Activated CD4-positive, CD25-positive, alpha-beta regulatory T cell treated with anti-CD3 and anti-CD28 coated beads, Interleukin-2, amount 50 U/mL, for 24 hours (primary cell): Measurements from ENCODE around the gene CNKSR2.

Experiments
- ATAC-seq, 2 donors: fragments of 150-1000 bp; cut with Tn5 transposase; one replicate each; pipeline ENCODE4 v1.10.0; 2021; ENCODE audit warnings: mild to moderate bottlenecking in 1 of 2, moderate library complexity in 1 of 2

Gene CNKSR2

DNA sequence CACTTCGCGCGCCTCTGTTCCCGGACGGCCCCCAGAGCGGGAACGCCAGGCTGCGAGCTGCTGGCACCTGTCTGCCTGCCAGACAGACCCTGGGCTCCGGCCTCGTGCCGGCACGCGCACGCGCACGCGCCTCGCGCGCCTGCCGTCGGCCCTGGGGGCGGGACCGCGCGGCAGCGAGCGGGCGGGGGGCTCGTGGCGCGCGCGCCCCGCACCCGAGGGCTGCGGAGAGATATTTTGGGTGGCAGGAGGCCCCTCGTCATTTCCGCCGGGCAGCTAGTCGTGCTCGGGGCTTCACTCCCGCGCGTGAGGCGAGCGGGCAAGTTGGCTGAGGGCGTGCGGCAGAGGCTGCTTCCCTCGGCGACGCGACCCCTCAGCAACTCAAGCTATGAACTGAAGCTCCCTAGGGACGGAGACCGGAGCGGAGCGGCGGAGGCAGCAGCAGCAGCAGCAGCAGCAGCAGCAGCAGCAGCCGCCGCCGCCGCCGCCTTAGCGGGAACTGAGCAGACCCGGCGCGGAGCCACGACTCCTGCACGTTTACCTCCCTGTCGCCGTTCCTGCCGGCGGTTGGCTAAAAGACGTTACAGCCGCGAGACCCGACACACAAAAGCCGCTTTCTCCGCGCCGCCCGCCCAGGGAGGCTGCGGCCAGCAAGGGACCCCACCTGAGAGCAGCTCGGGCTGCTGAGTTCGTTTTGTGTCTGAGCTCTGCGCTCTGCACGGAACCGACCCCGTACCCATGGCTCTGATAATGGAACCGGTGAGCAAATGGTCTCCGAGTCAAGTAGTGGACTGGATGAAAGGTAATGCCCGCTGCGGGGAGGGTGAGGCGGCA is at the start of gene CNKSR2:
Gene CNKSR2, plus strand, starts transcription at position 256 of the 831 bp plus-strand sequence. Its CDS starts 480 bp downstream, at position 736.
- peak; percentile 74 to 82 for ATAC-seq

DNA sequence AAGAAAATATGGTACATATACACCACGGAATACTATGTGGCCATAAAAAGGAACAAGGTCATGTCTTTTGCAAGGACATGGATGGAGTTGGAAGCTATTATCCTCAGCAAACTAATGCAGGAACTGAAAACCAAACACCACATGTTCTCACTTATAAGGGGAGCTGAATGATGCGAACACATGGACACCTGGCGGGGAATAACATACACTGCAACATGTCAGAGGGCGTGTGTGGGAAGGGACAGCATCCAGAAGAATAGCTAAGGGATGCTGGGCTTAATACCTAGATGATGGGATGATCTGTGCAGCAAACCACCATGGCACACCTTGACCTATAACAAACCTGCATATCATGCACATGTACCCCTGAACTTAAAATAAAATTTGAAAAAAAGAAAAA is 19.5 kb upstream of the CNKSR2 start:
- no peak for ATAC-seq

DNA sequence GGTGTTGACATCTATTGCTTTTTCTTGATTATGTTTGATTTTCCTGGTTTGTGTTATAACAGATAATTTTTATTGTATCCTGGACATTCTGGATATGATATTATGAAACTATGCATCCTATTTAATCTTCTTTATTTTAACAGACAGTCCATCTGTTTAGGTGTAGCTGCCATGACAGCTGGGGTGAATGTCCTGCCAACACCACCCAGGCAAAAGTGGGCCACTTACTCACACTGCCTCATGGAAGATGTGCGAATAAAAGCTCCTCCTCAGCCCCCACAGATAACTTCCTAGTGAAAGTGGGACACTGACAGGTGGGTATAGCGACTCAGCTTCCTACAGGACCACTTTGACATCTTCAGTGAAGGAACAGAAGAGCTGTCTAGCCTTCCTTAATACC is 18.4 kb upstream of the CNKSR2 start:
- no peak for ATAC-seq

DNA sequence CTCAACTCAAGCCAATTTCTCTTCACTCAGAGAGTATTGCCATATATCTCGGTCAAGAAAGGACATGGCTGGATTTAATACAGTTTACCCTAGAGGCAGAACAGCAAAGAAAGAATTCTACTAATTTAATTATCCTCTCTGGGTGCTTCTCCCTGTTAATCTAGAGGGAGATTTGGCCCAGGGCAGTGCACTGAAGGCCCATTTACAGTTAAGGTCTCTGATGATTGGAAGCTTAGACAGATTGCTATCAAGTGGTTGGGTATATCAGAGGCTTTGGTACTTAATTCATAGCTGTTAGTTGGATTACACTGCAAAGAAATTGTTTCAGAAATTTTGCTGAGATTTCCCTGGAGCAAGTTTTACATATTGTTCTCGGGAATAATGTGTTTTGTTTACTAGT is 4.6 kb upstream of the CNKSR2 start:
- ATAC-seq = no peak

DNA sequence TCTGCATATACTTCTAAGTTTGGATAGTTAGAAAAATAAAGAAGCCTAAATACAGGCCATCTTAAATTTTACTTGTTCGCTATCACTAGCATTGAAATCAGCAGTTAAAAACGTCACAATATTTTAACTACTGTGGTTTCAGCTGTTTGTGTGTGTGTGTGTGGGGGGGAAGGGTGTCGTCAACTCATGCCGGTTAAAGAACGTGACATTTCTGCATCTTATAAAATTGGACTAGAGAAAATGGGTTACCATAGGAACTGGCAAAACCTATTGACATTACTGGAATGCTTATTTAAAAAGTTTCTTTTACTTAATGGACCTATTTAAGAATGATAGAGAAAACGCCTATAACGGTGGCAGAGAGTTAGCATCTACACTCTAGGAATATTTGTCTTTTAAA is 1.2 kb upstream of the CNKSR2 start:
- ATAC-seq = no peak

DNA sequence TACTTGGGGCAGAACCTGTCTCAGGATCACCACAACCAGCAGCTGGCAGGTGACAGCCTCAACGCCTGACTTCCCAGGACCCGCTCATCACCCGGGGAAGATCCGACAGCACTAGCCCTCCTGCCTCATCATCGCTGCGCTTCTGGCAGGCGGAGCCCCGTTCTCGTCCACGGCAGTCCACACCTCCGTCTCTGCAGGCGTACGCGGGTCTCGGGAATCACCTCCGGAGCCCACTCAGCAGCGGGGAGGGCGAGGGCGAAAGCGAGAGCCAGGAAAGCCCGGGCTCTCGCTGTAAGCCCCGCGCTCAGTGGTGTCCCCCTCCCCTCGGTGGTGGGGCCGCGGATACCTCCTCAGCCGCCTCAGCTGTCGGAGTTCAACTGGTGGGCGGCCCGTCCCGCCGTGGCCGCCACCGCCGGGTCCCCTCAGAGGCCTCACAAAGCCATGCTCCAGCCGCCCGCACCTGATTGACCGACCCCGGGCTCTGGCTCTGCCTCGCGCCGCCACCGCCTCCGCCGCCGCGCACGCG is 518 bp upstream of the CNKSR2 start:
- peak; percentile 33 to 37 for ATAC-seq

DNA sequence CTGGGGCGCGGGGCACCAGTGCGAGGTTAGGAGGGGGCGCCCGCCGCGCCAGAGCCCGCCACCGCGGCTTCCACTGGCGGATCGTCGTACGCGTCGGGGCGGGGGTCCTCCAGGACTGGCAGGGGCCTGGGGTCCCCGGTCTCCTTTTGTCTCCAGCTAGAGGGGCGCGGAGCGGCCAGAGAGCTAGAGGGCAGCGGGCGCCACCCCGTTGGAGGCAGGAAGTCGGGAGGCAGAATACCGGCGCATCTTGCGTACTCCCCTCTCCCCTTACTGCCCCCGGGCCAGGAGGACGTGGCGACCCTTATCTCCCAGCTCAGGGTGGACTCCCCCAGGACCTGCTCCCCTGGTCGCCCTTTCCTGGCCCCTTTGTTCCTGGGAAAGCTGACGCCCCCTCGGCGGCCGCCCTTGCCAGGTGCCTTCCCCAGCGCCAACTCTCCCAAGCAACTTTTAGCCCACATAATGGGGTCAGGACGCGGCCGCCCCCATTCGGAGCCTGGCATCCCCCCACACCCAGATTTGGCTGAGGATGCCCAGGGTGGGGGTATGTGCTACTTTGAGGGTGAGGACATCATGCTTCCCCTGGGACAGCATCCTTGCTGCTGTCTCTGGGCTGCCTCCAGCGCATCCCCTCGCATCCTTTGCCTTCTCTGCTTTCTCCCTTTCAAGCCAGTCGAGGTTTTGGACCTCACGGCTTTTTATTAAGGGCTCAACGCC is 933 bp downstream of the CNKSR2 start:
- ATAC-seq = no peak

DNA sequence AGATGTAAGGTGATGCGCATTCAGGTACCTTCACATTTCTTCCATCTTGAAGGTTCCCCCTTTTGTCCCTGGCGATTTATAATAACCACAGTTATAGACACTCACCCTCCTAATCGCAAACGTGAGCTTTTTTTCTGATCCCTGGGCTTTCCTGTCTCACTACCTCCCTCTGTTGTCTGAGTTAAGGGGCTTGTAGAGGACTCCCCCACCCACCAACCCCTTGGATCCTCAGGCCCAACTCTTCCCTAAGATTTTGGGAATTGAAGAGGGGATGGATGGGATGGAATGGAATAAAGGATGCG is 1.4 kb downstream of the CNKSR2 start:
- ATAC-seq = no peak

DNA sequence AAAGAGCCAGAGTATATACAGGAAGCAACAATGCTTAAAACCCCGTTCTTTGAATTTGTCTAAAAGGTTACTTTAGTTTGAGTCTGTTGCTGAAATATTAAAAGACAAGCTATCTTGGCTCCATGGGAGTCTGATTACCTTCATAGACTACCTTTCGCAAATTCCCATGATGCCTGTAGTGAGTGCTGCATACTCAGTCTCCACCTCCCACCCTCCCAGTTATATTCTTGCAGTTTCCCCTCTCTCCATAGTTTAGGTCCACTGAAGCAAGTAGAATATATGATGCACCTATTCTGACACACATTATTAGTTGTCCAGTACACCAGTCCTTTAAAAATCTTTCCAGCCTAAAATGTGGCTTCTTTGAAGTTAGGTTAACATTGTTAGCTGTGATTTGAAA is 2.4 kb downstream of the CNKSR2 start:
- ATAC-seq = no peak

DNA sequence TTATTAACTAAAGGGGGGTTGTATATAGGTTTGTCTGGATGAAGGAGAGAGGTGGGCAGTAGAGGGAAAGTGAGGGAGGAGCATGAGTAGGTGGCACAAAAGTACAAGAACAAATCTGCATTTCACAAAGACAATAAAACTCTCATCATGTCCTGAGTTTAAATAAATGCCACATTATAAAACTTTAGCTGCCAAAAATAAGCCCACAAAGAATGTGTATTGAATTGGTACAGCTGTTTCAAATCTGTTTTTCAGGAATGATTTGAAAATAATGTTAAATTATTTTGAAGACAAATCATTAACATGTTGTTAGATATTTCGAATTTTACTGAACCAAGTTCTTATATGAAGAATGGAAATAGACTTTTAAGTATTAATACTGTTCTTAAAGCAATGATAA is 5.8 kb downstream of the CNKSR2 start:
- no peak for ATAC-seq

DNA sequence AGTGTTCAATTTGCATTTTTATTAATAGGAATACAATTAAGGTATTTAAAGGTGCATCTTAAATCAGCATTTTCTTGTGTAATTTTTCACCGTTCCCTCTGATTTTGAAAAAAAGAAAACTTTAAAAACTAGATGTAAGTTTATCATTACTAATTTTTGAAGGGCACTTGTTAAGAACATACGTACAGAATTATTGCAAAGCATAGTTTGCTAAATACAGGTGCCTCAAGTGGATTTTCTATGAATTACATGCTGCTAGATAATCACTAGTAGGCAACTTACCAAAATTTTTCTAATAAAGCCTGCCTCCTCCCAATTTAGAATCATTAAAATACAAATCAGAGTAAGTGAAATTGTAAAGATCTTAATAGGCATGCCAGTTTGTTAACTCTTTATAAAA is 8.5 kb downstream of the CNKSR2 start:
- no peak for ATAC-seq

DNA sequence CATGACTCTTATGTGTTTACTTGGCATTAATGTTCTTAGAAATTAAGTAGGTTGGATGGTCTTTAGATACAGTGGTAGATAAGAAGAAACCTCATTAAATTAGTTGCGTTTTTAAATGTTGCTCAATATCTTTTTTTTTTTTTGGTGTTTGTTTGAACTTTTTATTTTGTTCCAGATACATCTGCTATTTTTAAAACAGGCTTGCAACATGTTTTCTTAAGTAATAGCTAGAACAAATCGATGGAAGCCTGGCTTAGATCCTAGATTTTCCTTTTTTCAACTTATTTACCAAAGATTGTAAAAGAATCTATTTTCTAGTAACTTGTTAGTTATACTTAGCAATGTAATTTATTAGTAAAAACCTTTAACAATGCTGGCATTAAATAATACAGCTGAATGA is 9.3 kb downstream of the CNKSR2 start:
- ATAC-seq = no peak

DNA sequence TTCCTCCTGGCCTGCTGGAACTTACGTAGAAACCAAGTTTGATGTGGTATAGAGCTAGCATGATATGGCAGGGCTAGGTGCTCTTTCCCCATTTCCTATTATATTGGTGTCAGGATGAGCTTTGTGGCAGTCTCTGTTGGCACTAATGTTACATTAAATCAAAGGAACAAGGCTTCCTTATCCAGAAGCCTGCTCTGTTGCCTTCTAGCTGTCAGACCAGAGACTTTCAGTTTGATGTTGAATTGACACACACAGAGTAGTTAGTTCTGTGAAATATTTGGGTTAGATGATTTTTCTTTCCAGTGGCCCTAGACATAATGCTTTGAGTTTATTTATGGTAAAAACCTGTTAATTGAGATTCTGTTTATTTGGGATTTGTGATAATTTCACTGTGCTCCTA is 10.0 kb downstream of the CNKSR2 start:
- no peak for ATAC-seq

DNA sequence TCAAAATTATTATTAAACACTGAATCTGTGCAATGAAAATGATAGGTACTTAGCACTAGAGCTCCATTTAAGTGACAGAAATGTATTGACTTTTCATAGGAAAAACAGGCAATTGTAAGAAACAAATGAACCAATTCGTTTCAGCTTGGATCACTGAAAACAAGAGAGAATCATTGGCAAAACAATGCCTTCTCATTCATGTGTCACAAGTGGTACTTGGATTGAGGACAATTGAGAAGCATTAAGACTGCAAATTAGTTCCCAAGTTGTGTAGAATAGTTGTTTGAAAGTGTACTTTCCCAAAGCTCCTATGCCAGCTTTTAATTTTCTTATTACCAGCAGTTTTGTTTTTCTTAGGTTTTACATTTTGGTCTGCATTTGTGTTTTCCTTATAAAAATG is 20.6 kb downstream of the CNKSR2 start:
- no peak for ATAC-seq

DNA sequence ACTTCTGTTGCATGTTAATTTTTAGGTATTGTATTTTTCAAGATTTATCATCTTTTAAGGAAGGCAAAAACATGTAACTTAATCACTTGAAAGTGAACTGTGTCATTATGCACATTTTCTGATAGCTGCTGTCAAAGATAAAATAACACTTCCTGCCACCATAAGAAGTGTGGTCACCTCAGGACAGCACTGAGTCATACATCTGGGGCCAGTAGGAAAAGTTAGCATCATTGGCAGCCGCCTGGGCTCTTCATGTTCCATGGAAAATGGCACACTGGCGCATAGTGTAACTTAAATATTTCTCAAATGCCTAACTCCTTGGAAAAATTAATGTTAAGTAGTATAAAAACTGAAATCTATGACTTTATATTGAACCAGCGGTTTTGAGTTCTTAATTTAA is 24.2 kb downstream of the CNKSR2 start:
- ATAC-seq = no peak

DNA sequence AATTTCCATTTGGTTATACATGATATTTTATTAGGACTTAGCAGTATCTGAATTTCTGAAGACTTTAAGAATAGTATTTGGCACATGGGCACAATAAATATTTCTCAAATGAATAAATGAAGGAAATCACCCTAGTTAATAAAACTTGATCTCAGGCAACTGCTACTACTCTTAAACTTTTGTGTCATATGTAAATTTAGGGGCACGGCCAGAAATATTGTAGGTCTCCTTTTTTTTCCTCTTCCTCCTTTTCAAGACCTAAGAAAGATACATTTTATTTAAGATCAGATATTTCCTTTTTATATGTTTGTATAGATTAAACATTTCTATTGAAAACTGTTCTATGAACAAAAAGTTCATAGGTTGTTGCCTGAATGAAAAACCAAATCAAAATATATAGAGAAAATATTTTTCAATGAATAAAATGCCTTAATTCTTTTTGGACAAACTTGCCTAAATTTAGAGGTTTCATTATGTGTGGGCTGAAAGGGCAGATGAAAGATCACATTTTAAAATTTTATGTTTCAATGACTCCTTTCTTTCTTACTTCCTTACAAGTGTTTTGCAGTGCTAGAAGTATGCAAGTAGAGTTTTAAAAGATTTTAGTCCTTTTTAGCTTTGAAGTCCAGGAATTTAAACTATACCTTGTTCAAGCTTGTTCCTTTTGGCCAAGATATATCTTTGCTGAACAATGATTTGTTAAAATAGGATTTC is 26.3 kb downstream of the CNKSR2 start:
- no peak for ATAC-seq

DNA sequence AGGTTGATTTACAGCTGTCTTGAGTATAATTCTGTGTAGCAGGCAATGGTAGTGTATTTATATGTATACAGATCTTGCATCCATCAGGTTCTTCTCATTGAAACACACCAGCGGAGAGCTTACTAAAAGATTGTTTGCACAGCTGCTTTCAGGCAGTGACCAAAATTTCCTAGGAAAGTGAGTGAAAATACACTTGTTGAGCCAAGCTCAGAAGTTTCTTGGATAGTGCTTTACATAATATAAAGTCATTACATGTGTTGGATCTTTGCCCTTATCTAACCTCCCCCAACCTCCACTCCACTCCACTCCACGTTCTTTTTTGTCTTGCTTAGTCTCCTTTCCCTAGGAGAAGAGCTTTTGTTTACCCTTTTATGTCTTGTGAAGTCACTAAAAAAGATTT is 34.1 kb downstream of the CNKSR2 start:
- no peak for ATAC-seq

DNA sequence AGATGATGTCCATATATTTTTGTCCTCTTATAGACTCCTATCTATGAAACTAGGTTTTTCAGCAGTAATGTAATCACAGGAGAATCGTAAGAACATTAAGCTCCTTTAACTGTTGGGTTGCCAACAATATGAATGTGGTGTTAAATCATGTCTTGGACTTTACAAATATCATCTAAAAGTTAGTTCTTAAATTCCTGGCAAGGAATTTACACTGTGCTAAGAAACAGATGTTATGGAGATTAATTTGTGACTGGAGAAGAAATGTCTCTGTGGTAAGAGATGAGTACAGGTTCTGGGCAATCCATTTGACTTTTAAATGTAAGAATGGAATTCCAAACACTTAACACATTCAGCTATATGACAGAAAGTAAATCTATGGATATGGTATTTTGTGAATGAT is 34.6 kb downstream of the CNKSR2 start:
- ATAC-seq = no peak

DNA sequence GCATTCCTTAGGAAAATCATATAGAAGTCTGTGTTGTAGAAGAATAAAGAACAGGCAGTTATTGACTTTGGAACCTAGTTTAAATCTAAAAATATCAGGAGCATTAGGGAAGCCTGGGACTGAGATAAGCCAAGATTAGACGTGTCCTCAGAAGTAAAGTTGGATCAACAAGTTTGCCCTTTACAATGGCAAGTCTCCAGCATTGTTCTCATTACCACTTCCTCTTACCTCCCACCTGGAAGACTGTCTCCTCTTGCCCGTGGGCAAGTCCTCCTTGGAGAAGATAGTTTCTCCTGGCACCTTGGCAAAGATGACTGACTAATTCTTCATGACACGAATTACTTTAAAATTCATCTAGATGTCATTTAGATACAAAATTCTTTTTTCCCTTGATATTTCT is 37.8 kb downstream of the CNKSR2 start:
- no peak for ATAC-seq

DNA sequence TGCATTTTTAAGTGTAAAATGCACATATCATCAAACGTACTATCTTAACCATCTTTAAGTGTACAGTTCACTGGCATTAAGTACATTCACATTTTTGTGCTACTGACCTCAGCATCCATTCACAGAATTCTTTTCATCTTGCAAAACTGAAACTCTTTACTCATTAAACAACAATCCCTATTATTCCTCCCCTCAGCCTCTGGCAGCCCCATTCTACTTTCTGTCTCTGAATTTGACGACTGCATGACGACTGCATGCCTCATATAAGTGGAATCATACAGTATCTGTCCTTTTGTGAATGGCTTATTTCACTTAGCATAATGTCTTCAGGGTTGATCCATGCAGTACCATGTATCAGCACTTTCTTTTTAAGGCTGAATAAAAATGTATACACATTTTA is 38.7 kb downstream of the CNKSR2 start:
- no peak for ATAC-seq

DNA sequence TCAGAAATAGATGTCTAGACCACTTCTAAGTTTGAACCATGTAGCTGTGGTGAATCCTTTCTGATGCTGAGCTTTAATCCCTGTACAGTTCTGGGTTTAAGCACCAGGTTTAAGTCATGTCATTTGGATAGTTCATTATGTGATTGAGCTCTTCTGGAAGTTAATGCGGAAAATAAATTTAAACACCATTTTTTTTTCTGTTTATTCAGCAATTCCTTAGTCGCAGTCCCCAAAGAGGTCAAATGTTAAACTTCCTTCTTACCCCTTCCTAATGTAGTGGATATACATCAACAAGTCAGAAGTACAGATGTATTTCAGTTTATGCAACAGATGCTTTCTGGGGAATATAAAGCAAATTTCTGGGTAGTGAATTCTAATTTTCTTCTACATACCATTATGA is 52.9 kb downstream of the CNKSR2 start:
- ATAC-seq = no peak

DNA sequence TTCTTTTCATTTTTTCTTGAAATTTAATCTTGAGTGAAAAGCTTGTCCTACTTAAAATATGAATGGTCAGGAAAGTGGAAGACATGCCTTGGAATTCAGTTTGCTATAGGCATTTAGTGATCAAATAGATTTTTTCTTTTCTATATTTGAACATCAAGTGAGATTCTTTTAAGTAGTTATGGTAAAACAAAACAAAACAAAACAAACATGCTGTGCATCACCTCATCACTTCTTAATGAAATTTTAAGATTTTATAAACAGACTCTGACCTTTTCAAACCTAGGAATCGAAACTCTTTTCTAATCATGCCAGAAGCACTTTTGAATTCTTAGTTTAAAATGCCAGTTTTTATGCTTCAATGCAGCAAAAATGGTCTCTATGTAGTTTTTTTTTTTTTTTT is 62.8 kb downstream of the CNKSR2 start:
- no peak for ATAC-seq

DNA sequence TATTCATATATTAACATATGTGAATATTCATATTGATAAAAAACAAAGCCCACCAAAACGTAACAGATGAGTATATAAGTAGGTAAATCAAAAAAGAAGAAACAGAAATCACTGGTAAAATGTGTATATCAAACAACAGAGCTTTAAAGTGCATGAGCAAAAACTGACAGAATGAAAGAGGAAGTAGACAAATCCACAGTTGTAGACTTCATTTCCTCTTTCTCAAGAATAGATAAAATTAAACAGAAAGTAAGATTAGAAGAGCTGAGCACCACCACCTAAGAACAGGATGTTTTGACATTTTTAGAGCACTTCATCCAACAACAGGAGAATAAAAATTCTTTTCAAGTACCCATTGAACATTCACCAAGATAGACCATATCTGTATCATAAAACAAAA is 64.6 kb downstream of the CNKSR2 start:
- ATAC-seq = peak; percentile 77 to 83

DNA sequence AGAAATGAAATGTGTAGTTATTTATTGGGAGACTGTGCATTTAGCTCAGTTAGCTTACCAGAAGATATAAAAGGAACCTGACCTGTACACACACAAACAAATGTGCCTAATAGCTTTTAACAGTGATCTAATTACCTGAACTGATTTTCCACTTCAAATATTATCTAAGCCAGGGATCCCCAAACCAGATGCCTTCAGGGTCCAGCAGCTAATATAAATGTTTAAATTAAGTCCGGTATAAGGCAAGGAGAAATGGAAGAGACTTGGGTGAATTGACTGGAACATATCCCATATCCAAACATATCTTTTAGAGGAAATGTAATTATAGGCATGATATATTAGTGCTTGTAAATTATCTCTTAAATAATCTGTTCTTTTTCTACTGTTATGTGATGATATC is 66.7 kb downstream of the CNKSR2 start:
- no peak for ATAC-seq
